ENCODE results near the gene SEZ6L2.

DNA sequence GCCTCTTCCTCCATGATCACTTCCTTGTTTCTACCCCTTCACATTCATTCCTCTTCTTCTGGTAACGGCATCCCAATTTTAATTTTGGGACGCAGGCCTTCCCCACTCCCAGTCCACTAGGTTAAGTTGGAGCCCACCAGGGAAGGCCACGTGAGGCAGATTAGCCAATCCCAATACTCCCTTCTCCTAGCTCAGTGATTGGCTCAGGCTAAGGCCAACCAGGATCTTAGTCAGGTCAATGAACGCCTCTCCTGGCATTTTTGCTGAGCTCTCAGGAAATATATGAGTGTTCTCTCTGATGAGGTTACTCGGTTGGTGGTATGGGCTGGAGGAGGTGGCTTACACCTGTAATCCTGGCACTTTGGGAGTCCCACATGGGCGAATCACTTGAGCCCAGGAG, 15.4 kb downstream of the SEZ6L2 start:
- TF ChIP-seq CTCF (IDR thresholded peaks at IDR 0.05) (no peak), POLR2AphosphoS5 (IDR thresholded peaks at IDR 0.05; ENCODE audit: insufficient read depth in 1 of 2, low read depth in 1 of 2) (no peak)

All from vagina (tissue), 2 donors.